Ascending aorta (tissue), 2 donors: Measurements from ENCODE around the gene GMEB2. TPM values are rescaled to one million over a fixed set of nuclear protein-coding genes. Genes with fewer than 3 reads are reported as not detected.

Experiments used
- DNase-seq, 2 donors: peaks; one replicate each; pipeline ENCODE4 v3.0.0-alpha.2; 2019; ENCODE audit warnings: low spot score in 2 of 2
- H3K27ac ChIP-seq, 2 donors: fragments of 200-600 bp; sonication (generic); one replicate each; pipeline ENCODE4 v1.5.1; 2016 to 2017; ENCODE audit warnings: mild to moderate bottlenecking in 1 of 2
- H3K27me3 ChIP-seq: fragments of 200-600 bp; sonication (generic); one replicate; pipeline ENCODE4 v1.5.1; 2017
- H3K36me3 ChIP-seq, 2 donors: fragments of 200-600 bp; sonication (generic); one replicate each; pipeline ENCODE4 v1.5.1; 2016
- H3K4me1 ChIP-seq, 2 donors: fragments of 200-600 bp; sonication (generic); one replicate each; pipeline ENCODE4 v1.5.1; 2016 to 2017; ENCODE audit warnings: mild to moderate bottlenecking in 1 of 2
- H3K4me3 ChIP-seq, 2 donors: fragments of 200-600 bp; sonication (generic); one replicate each; pipeline ENCODE4 v1.5.1; 2016 to 2017; ENCODE audit warnings: mild to moderate bottlenecking in 1 of 2
- H3K9me3 ChIP-seq, 2 donors: fragments of 200-600 bp; sonication (generic); one replicate each; pipeline ENCODE4 v1.5.1; 2016
- CTCF ChIP-seq, 3 experiments: fragments of 200-600 bp in 2 of 3; fragments of 450-650 bp in 1 of 3; sonication (generic) in 2 of 3; IDR thresholded peaks; one replicate each; pipeline ENCODE4 v1.5.1; 2016 to 2019; ENCODE audit warnings: antibody characterized with exemption in 3 of 3, mild to moderate bottlenecking in 1 of 3, moderate library complexity in 1 of 3
- intact Hi-C: fragments of 100-400 bp; cut with DNase I; formaldehyde crosslinking; loops from one replicate; pipeline ENCODE4 v1.15.1; 2023
- total RNA-seq: library from RNA; depleted of rRNA; stranded (reverse); fragments of >200 nt; gene quantifications from one replicate; pipeline ENCODE4 v1.1.0, GENCODE V29; 2016

The GMEB2 gene
- total RNA-seq, 1 donor from 2014 or later, result 14.0 TPM

GRCh38 chr20:63565021-63565698 is 61.7 kb downstream of the GMEB2 start:
- Histone ChIP-seq H3K9me3 (no peaks in the 10 kb centered on the region), H3K36me3 (peaks cover 50 to 62% of the 10 kb centered on the region in 2 donors), H3K27me3 (no peaks in the 10 kb centered on the region), H3K4me1 (no peaks in the 10 kb centered on the region), H3K27ac (no peak overlapping the region), H3K4me3 (no peak overlapping the region)
- intact Hi-C loops, result no loop called here
- DNase-seq, result no peak
- no peak for TF ChIP-seq CTCF (IDR thresholded peaks at IDR 0.05)

- no peak overlapping the region for H3K27ac ChIP-seq
- no peaks in the 10 kb centered on the region for H3K4me1 ChIP-seq
- no peaks in the 10 kb centered on the region for H3K27me3 ChIP-seq
- no peak for DNase-seq
- peaks cover 55 to 67% of the 10 kb centered on the region in 2 donors for H3K36me3 ChIP-seq
- intact Hi-C loops, result no loop called here
- H3K9me3 ChIP-seq, result no peaks in the 10 kb centered on the region
- no peak for TF ChIP-seq CTCF (IDR thresholded peaks at IDR 0.05)
- H3K4me3 ChIP-seq, result no peak overlapping the region
Observed at GRCh38 chr20:63564036-63564810, 62.7 kb downstream of the GMEB2 start.

- no peak overlapping the region for H3K4me3 ChIP-seq
- H3K4me1 ChIP-seq, result no peaks in the 10 kb centered on the region
- intact Hi-C loops, result no loop called here
- no peak overlapping the region for H3K27ac ChIP-seq
- peaks cover 55 to 75% of the 10 kb centered on the region in 2 donors for H3K36me3 ChIP-seq
- no peaks in the 10 kb centered on the region for H3K27me3 ChIP-seq
- DNase-seq, result no peak
- no peaks in the 10 kb centered on the region for H3K9me3 ChIP-seq
- no peak for TF ChIP-seq CTCF (IDR thresholded peaks at IDR 0.05)
Observed at GRCh38 chr20:63563225-63563935, 63.5 kb downstream of the GMEB2 start.

- no peaks in the 10 kb centered on the region for H3K4me1 ChIP-seq
- H3K4me3 ChIP-seq, result no peak overlapping the region
- H3K36me3 ChIP-seq, result peaks cover 55 to 76% of the 10 kb centered on the region in 2 donors
- TF ChIP-seq CTCF (IDR thresholded peaks at IDR 0.05), result no peak
- DNase-seq, result no peak
- intact Hi-C loops, result no loop called here
- no peak overlapping the region for H3K27ac ChIP-seq
- H3K9me3 ChIP-seq, result no peaks in the 10 kb centered on the region
- no peaks in the 10 kb centered on the region for H3K27me3 ChIP-seq
Observed at GRCh38 chr20:63562461-63563224, 64.3 kb downstream of the GMEB2 start.

GRCh38 chr20:63561624-63562396 is 65.1 kb downstream of the GMEB2 start:
- H3K27me3 ChIP-seq, result no peaks in the 10 kb centered on the region
- no peak overlapping the region for H3K4me3 ChIP-seq
- no peaks in the 10 kb centered on the region for H3K4me1 ChIP-seq
- peaks cover 55 to 72% of the 10 kb centered on the region in 2 donors for H3K36me3 ChIP-seq
- H3K27ac ChIP-seq, result no peak overlapping the region
- no peaks in the 10 kb centered on the region for H3K9me3 ChIP-seq
- intact Hi-C loops, result no loop called here
- no peak for TF ChIP-seq CTCF (IDR thresholded peaks at IDR 0.05)
- DNase-seq, result no peak
